Measurements from ENCODE around the gene C1QTNF1.

C1QTNF1 gene

GRCh38 chr17:78992542-78993212 is 31.3 kb upstream of the C1QTNF1 start:
- DNase-seq (ENCODE audit: low read depth in 3 of 3, low spot score in 1 of 3), result no peak

DNA sequence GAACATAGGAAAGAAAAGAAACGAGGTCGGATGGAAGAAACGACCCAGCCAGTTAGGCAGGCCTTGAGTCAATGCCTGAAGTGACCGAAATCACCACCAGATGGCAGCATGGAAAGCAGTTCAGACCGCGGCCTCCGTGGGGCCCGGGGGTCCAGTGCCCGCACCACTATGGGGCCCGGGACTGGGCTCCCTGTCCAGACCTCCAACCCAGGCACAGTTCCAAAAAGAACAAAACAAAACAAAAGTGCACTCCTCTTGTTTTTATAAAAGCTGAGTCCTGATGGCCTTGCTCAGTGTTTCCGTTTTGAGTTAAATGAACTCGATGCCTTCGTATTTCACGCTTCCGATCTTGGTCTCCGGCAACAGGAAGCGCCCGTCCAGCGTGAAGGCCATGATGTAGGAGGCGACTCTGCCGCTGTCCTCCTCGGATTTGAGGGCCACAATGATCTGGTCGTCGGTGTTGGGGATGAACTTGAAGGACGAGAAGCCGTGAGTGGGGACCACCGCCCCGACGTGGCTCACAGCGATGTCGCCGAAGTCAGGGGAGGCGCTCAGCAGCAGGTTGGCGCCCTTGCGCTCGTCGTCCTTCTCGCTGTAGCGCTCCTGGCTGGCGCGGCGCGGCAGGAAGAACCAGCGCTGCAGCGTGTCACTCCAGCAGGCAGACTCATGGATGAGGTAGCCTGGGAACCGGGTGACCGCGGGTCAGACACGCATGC is 30.6 kb upstream of the C1QTNF1 start:
- DNase-seq (ENCODE audit: low read depth in 3 of 3, low spot score in 1 of 3), result peak in 1 of 3 donors; percentile 42

- no peak for DNase-seq (ENCODE audit: low read depth in 3 of 3, low spot score in 1 of 3)
Observed at GRCh38 chr17:78993981-78994671, 29.8 kb upstream of the C1QTNF1 start.

DNA sequence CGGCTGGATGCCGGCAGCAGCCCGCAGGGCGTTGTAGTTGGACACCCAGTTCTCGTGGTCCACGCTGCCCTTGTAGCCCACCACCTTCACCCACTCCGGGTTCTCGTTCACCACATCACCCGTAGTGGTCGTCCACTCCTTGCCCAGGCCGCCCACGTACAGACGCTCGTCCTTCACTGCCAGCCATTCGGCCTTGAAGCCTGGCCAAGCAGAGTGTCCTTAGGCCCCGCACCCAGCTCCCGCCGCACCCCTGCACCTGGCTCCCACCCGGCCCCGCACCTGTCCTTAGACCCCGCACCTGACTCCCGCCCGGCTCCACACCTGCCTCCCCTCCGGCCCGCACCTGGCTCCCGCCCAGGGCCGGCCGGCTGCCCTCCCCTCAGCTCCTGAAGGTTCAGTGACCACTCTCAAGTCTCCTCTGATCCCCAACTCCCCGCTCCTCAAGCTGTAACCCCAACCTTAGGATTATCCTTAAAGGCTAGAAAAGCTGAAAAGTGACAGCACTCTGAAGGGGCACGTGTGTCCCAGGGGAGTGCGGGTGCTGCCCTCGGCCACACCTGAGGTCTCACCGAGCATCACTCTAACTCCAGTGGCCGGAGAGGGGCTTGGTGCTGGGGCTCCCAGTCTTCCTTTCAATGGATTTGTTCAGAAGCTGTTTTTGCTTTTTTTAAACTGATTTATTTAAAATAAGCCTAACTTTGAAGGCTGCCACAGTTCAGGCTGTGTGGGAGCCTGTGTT is 28.8 kb upstream of the C1QTNF1 start:
- DNase-seq (ENCODE audit: low read depth in 3 of 3, low spot score in 1 of 3), result no peak

GRCh38 chr17:78995761-78996451 is 28.1 kb upstream of the C1QTNF1 start:
- DNase-seq (ENCODE audit: low read depth in 3 of 3, low spot score in 1 of 3), result no peak

DNA sequence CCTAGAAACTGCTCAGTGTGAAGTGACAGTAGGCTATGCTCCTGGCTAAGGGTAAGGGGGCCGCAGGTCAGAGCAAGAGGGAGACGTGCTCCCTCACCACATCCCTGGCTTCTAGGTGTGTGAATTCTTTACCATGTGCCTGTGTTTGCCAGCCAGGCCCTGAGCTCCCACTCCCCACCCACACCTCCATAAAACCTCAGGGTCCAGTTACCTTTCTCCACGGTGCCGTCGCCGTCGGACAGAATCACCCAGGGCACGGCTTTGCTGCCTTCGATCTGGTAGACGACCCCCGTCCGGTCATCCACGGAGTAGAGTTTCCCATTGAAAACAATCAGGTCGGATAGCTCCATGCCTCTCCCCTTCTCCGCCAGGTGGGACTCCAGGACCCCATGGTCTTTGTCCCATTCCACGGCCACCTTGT is 27.2 kb upstream of the C1QTNF1 start:
- no peak for DNase-seq (ENCODE audit: low read depth in 3 of 3, low spot score in 1 of 3)

GRCh38 chr17:78997231-78997741 is 26.7 kb upstream of the C1QTNF1 start:
- DNase-seq (ENCODE audit: low read depth in 3 of 3, low spot score in 1 of 3), result no peak

DNA sequence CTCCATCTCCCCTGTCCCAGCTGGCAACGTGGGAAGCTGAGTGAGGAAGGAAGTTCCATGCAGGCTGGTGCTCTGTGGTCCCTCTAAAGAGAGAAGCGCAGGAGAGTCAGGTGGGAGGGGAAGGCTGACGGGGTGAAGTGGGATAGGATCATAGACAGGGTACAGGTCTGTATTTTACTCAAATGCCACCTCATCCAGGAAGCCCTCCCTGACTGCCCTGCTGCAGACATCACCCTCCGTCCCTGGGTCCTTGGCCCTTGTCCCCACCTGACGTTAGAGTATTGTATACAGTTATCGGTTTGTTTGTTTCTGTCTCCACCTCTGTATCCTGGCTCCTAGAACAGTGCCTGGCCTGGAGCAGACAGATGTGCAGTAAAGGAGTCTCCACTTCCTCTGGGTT is 26.1 kb upstream of the C1QTNF1 start:
- DNase-seq (ENCODE audit: low read depth in 3 of 3, low spot score in 1 of 3), result no peak

- DNase-seq (ENCODE audit: low read depth in 3 of 3, low spot score in 1 of 3), result no peak
Observed at GRCh38 chr17:78998311-78999055, 25.5 kb upstream of the C1QTNF1 start.

- no peak for DNase-seq (ENCODE audit: low read depth in 3 of 3, low spot score in 1 of 3)
Observed at GRCh38 chr17:78999056-78999768, 24.8 kb upstream of the C1QTNF1 start.

DNA sequence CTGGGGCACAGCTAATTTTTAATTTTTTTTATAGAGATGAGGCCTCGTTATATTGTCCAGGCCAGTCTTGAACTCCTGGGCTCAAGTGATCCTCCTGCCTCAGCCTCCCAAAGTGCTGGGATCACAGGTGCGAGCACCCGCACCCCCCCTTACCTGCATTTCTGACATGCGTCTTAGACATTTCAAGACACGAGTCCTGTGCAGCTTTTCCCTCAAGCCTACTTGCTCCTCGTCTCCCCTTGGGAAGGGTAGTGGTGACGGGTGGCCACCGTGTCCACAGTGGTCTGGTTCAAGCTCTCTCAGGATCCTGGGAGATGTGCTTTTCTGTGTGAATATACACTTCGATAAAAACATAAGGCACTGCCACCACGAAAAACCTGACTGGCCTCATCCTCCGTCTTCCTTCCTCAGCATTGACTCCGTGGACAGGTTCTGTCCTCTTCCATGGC is 24.0 kb upstream of the C1QTNF1 start:
- DNase-seq (ENCODE audit: low read depth in 3 of 3, low spot score in 1 of 3), result no peak

- DNase-seq (ENCODE audit: low read depth in 3 of 3, low spot score in 1 of 3), result no peak
Observed at GRCh38 chr17:79000396-79001189, 23.4 kb upstream of the C1QTNF1 start.

GRCh38 chr17:79001190-79002020 is 22.6 kb upstream of the C1QTNF1 start:
- DNase-seq (ENCODE audit: low read depth in 3 of 3, low spot score in 1 of 3), result no peak

GRCh38 chr17:79002291-79002690 is 21.7 kb upstream of the C1QTNF1 start:
- DNase-seq (ENCODE audit: low read depth in 3 of 3, low spot score in 1 of 3), result no peak

GRCh38 chr17:79002796-79003593 is 21.0 kb upstream of the C1QTNF1 start:
- DNase-seq (ENCODE audit: low read depth in 3 of 3, low spot score in 1 of 3), result no peak

DNA sequence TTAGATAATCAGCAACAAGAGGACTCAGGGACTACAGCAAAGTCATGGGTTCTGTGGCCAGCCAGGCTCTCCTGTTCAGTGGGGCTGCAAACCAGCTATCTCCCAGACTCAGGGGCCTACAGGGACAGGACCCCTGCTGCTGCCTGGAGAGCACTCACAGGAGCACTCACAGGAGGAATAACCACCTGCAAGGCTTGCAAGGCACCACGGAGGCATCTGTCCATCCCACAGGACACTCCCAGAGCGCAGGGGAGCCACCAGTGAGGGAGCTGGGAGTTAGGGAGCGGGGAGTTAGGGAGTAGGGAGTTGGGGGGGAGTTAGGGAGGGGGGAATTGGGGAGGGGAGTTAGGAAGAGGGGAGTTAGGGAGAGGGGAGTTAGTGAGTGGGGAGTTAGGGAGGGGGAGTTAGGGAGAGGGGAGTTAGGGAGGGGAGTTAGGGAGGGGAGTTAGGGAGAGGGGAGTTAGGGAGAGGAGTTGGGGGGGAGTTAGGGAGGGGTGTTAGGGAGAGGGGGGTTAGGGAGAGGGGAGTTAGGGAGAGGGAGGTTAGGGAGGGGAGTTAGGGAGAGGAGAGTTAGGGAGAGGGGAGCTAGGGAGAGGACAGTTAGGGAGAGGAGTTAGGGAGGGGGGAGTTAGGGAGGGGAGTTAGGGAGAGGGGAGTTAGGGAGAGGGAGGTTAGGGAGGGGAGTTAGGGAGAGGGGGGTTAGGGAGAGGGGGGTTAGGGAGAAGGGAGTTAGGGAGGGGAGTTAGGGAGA is 20.1 kb upstream of the C1QTNF1 start:
- no peak for DNase-seq (ENCODE audit: low read depth in 3 of 3, low spot score in 1 of 3)
